AG10803 (cell line): ENCODE data around the gene CSRNP3.

Experiments used
- DNase-seq: peaks from one replicate; pipeline ENCODE4 v3.0.0; 2010; ENCODE audit warnings: low read depth
- H3K4me3 ChIP-seq: 2 replicates; pipeline ENCODE4 v1.5.1; 2011; ENCODE audit warnings: mild to moderate bottlenecking, low read length, control low read depth
- TF ChIP-seq, protein P1 (sequence below): conservative IDR thresholded peaks from 2 replicates; pipeline ENCODE4 v1.5.1; 2011; ENCODE audit warnings: mild to moderate bottlenecking, low read length, control low read depth, inconsistent platforms

Gene CSRNP3

DNA sequence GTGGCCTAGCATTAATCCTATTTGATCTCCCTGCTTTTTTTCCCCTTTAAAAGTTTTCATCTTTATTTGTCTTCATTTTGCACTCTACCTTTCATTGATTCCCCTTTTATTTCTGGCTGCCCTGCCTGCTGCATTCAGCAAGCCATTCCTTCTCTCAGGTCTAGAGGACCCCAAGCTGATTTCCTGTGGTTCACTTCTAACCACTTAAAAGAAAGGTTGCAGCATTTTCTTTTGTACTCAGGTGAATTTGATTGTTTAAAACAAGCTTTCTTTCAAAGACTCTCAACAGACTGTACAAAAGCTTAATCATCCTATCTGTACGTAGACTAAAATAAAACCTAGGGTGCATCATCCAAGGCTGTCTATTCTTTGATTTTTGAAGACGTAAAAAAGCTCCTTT lies 160.3 kb downstream of the CSRNP3 start:
- DNase-seq: no peak
- TF ChIP-seq, protein P1, sequence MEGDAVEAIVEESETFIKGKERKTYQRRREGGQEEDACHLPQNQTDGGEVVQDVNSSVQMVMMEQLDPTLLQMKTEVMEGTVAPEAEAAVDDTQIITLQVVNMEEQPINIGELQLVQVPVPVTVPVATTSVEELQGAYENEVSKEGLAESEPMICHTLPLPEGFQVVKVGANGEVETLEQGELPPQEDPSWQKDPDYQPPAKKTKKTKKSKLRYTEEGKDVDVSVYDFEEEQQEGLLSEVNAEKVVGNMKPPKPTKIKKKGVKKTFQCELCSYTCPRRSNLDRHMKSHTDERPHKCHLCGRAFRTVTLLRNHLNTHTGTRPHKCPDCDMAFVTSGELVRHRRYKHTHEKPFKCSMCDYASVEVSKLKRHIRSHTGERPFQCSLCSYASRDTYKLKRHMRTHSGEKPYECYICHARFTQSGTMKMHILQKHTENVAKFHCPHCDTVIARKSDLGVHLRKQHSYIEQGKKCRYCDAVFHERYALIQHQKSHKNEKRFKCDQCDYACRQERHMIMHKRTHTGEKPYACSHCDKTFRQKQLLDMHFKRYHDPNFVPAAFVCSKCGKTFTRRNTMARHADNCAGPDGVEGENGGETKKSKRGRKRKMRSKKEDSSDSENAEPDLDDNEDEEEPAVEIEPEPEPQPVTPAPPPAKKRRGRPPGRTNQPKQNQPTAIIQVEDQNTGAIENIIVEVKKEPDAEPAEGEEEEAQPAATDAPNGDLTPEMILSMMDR: no peak
- H3K4me3 ChIP-seq: no peak overlapping the region

DNA sequence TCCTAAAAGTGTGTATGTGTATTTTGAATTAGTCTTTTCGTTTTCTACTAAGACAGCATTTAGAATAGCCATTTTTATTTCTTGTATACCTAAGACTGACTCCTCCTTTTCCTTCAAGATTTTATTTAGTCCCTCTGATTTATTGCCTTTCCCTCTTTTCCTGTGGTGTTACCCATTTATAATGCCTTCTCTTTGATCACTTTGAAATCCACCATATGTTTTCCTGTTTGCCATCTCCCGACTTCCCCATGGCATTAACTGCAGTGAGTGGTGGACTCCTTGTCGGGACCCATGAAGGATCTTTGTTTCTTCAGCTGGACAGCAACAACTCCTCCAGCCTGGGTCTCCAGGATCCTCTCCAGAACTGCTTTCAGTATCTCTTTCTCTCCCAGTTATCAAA lies 160.7 kb downstream of the CSRNP3 start:
- TF ChIP-seq, protein P1: no peak
- no peak for DNase-seq
- no peak overlapping the region for H3K4me3 ChIP-seq

DNA sequence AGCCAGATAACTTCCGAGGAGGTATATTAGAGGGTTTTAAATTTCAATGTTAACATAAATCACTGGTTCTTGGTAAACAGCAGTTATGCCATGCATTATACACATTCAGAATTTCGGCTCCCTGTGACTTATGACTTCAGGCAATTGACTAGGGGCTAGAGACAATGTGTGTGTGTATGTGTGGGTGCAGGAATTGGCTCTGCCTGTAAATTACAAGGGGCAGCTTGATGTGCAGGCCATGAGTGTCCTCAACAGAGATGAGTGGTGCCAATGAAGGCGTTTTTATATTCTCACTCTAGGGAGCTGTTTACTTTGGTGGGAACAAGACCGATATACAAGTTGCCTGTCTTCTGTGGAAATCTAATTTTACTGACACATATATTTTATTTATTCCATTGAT lies 161.6 kb downstream of the CSRNP3 start:
- H3K4me3 ChIP-seq: no peak overlapping the region
- no peak for DNase-seq
- TF ChIP-seq, protein P1: no peak

DNA sequence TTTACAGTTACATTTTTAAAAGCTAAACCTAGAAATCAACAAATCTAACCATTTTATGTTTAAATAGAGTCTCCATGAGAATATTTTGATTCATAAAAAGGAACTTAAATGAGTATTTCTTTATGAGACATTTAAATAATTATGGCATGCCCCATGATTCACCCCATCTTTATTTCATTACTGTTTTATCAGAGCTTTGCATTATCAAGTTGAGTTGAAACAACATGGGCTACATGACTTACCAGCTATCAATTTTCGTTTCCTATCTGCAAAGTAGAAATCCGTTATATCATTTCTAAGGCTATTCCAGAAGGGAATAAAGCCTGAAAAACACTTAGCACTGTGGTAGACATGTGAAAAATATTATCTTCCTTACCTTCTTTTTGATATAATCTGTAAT lies 163.1 kb downstream of the CSRNP3 start:
- TF ChIP-seq, protein P1: no peak
- no peak for DNase-seq
- H3K4me3 ChIP-seq: no peak overlapping the region

DNA sequence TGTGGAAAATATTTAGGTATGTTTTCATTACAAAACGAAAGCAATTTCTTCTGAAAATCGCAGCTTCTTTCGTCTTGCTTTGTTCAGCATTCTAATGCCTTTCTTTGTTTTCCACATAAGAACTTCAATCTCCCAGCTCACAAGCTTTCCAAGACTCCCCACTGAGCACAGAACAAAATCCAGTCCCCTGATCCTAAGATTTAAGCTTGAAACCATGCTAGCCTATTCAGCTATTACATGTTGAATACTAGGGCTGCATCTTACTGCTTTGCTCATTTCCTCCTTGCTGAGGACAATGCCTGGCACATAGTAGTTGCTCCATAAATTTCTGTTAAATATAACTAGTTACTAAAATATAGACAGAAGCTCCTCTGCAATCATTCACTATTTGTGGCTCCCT lies 163.9 kb downstream of the CSRNP3 start:
- no peak overlapping the region for H3K4me3 ChIP-seq
- no peak for DNase-seq
- TF ChIP-seq, protein P1: no peak

DNA sequence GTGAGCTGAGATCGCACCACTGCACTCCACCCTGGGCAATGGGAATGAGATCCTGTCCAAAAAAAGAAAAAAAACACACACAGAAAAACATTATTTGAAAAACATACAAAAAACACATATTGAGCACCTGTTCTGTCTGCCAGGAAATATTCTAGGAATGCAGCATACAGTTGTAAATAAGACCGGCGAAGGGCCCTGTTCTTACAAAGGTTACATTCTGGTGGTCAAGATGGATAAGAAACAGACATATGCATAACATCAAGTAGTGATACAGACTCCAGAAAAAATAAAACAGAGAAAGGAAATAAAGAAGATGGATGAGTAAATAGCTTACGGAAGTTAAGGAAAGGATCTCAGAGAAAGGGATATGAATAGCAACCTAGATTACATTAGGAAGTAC lies 164.8 kb downstream of the CSRNP3 start:
- no peak for DNase-seq
- no peak overlapping the region for H3K4me3 ChIP-seq
- TF ChIP-seq, protein P1: no peak

DNA sequence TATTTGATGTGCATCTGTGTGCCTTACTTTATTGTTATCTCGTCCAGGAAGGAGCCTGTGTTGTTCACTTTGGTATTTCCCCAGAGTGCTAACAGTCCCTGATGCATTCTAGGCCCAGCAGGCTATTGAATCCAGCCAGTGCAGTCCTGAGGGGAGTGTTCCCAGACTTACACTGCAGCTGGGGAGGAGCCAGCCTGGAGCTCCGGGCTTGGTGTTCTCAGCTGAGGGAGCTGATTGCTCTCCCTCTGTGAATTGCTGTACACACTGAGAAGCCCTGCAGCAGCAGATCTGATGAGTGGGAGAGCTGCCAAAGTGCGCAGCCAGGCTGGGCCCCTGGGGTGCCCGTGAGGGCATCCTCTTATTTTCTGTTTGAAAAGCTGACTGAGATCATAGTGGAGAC lies 165.4 kb downstream of the CSRNP3 start:
- TF ChIP-seq, protein P1: no peak
- DNase-seq: peak; percentile 1
- H3K4me3 ChIP-seq: no peak overlapping the region
